Vagina (tissue), 2 donors: ENCODE results near the gene IFNG-AS1. TPM values are rescaled to one million over a fixed set of nuclear protein-coding genes. Genes with fewer than 3 reads are reported as not detected.

Source experiments
- DNase-seq, 2 donors: peaks; one replicate each; pipeline ENCODE4 v3.0.0-alpha.2; 2017; ENCODE audit errors: extremely low spot score in 2 of 2
- H3K27ac ChIP-seq: fragments of 200-600 bp; sonication (generic); one replicate; pipeline ENCODE4 v1.5.1; 2019
- H3K27me3 ChIP-seq: fragments of 200-600 bp; sonication (generic); one replicate; pipeline ENCODE4 v1.5.1; 2019
- H3K36me3 ChIP-seq, 2 donors: fragments of 200-600 bp; sonication (generic); one replicate each; pipeline ENCODE4 v1.5.1; 2017 to 2019
- H3K4me1 ChIP-seq: fragments of 200-600 bp; sonication (generic); one replicate; pipeline ENCODE4 v1.5.1; 2019
- H3K4me3 ChIP-seq, 2 donors: fragments of 200-600 bp; sonication (generic); 1 replicate in 1 of 2; 2 replicates in 1 of 2; pipeline ENCODE4 v1.5.1; 2016 to 2019
- H3K9me3 ChIP-seq: fragments of 200-600 bp; sonication (generic); one replicate; pipeline ENCODE4 v1.5.1; 2019
- CTCF ChIP-seq, 3 experiments: fragments of 450-650 bp in 2 of 3; fragments of 200-600 bp in 1 of 3; sonication (generic) in 1 of 3; IDR thresholded peaks; one replicate each; pipeline ENCODE4 v1.5.1; 2017 to 2019; ENCODE audit warnings: antibody characterized with exemption in 3 of 3, mild to moderate bottlenecking in 2 of 3, moderate library complexity in 2 of 3
- POLR2A ChIP-seq, 2 donors: fragments of 450-650 bp; IDR thresholded peaks; one replicate each; pipeline ENCODE4 v1.6.1; 2017; ENCODE audit warnings: antibody characterized with exemption in 2 of 2, mild to moderate bottlenecking in 2 of 2, moderate library complexity in 2 of 2
- POLR2AphosphoS5 ChIP-seq, 2 donors: sonication (generic); formaldehyde crosslinking; IDR thresholded peaks; one replicate each; pipeline ENCODE4 v1.9.0; 2017; ENCODE audit warnings: antibody characterized with exemption in 2 of 2, mild to moderate bottlenecking in 2 of 2, low read depth in 1 of 2; ENCODE audit not compliant: insufficient read depth in 1 of 2
- intact Hi-C: fragments of 100-400 bp; cut with DNase I; formaldehyde crosslinking; loops from one replicate; pipeline ENCODE4 v1.15.1; 2023
- total RNA-seq: library from RNA; depleted of rRNA; stranded (reverse); fragments of >200 nt; gene quantifications from one replicate; pipeline ENCODE4 v1.2.3, GENCODE V29; 2016

Gene IFNG-AS1
- total RNA-seq, 1 donor from 2014 or later: not detected

- intact Hi-C loops: no loop called here
- no peak for DNase-seq
- Histone ChIP-seq H3K27me3 (no peaks in the 10 kb centered on the region), H3K9me3 (no peaks in the 10 kb centered on the region), H3K36me3 (no peaks in the 10 kb centered on the region), H3K4me1 (no peaks in the 10 kb centered on the region), H3K4me3 (no peak overlapping the region), H3K27ac (no peak overlapping the region)
- TF ChIP-seq CTCF (IDR thresholded peaks at IDR 0.05) (no peak), POLR2AphosphoS5 (IDR thresholded peaks at IDR 0.05; ENCODE audit: insufficient read depth in 1 of 2, low read depth in 1 of 2) (no peak), POLR2A (IDR thresholded peaks at IDR 0.05) (no peak)
Measured at GRCh38 chr12:67977668-67978067, 11.6 kb upstream of the IFNG-AS1 start.

GRCh38 chr12:67980391-67980790 is 8.9 kb upstream of the IFNG-AS1 start:
- no peaks in the 10 kb centered on the region for H3K9me3 ChIP-seq
- no peak for TF ChIP-seq POLR2A (IDR thresholded peaks at IDR 0.05)
- TF ChIP-seq POLR2AphosphoS5 (IDR thresholded peaks at IDR 0.05; ENCODE audit: insufficient read depth in 1 of 2, low read depth in 1 of 2): no peak
- no peak for TF ChIP-seq CTCF (IDR thresholded peaks at IDR 0.05)
- intact Hi-C loops: no loop called here
- no peaks in the 10 kb centered on the region for H3K27me3 ChIP-seq
- no peaks in the 10 kb centered on the region for H3K36me3 ChIP-seq
- H3K4me1 ChIP-seq: no peaks in the 10 kb centered on the region
- no peak for DNase-seq
- H3K27ac ChIP-seq: no peak overlapping the region
- no peak overlapping the region for H3K4me3 ChIP-seq

GRCh38 chr12:67981287-67982162 is 7.7 kb upstream of the IFNG-AS1 start:
- H3K4me1 ChIP-seq: no peaks in the 10 kb centered on the region
- no peaks in the 10 kb centered on the region for H3K9me3 ChIP-seq
- DNase-seq: no peak
- intact Hi-C loops: no loop called here
- no peak for TF ChIP-seq CTCF (IDR thresholded peaks at IDR 0.05)
- no peak for TF ChIP-seq POLR2A (IDR thresholded peaks at IDR 0.05)
- no peak for TF ChIP-seq POLR2AphosphoS5 (IDR thresholded peaks at IDR 0.05; ENCODE audit: insufficient read depth in 1 of 2, low read depth in 1 of 2)
- H3K27me3 ChIP-seq: no peaks in the 10 kb centered on the region
- no peaks in the 10 kb centered on the region for H3K36me3 ChIP-seq
- no peak overlapping the region for H3K4me3 ChIP-seq
- H3K27ac ChIP-seq: no peak overlapping the region

- Histone ChIP-seq H3K27me3 (no peaks in the 10 kb centered on the region), H3K9me3 (no peaks in the 10 kb centered on the region), H3K4me3 (no peak overlapping the region), H3K27ac (no peak overlapping the region), H3K36me3 (no peaks in the 10 kb centered on the region), H3K4me1 (no peaks in the 10 kb centered on the region)
- intact Hi-C loops: no loop called here
- no peak for TF ChIP-seq CTCF (IDR thresholded peaks at IDR 0.05)
- TF ChIP-seq POLR2AphosphoS5 (IDR thresholded peaks at IDR 0.05; ENCODE audit: insufficient read depth in 1 of 2, low read depth in 1 of 2): no peak
- no peak for TF ChIP-seq POLR2A (IDR thresholded peaks at IDR 0.05)
- DNase-seq: no peak
Measured at GRCh38 chr12:67982164-67982563, 7.1 kb upstream of the IFNG-AS1 start.

- intact Hi-C loops: no loop called here
- no peaks in the 10 kb centered on the region for H3K4me1 ChIP-seq
- TF ChIP-seq CTCF (IDR thresholded peaks at IDR 0.05) (no peak), POLR2AphosphoS5 (IDR thresholded peaks at IDR 0.05; ENCODE audit: insufficient read depth in 1 of 2, low read depth in 1 of 2) (no peak), POLR2A (IDR thresholded peaks at IDR 0.05) (no peak)
- no peak overlapping the region for H3K27ac ChIP-seq
- no peak for DNase-seq
- no peak overlapping the region for H3K4me3 ChIP-seq
- no peaks in the 10 kb centered on the region for H3K27me3 ChIP-seq
- no peaks in the 10 kb centered on the region for H3K9me3 ChIP-seq
- H3K36me3 ChIP-seq: no peaks in the 10 kb centered on the region
Measured at GRCh38 chr12:67986632-67987031, 2.6 kb upstream of the IFNG-AS1 start.
